IgD-negative memory B cell (primary cell): ENCODE data around the gene STEAP1. TPM values are rescaled to one million over a fixed set of nuclear protein-coding genes. Genes with fewer than 3 reads are reported as not detected.
"Not testable (repeated sequence)": the region's sequence is repeated elsewhere in the genome, so short reads cannot be mapped to it uniquely, and the experiment has no call there.

Source experiments
- H3K27ac Mint-ChIP-seq, 3 donors: one replicate each; pipeline ENCODE4 v1.8.0; 2020 to 2022; ENCODE audit warnings: mild to moderate bottlenecking in 3 of 3, mixed read lengths in 3 of 3, moderate library complexity in 1 of 3
- H3K27me3 Mint-ChIP-seq: one replicate; pipeline ENCODE4 v1.8.0; 2021; ENCODE audit warnings: mixed read lengths
- H3K36me3 Mint-ChIP-seq: one replicate; pipeline ENCODE4 v1.8.0; 2020; ENCODE audit warnings: mild to moderate bottlenecking, mixed read lengths
- H3K4me1 Mint-ChIP-seq, 3 donors: one replicate each; pipeline ENCODE4 v1.8.0; 2020 to 2022; ENCODE audit warnings: mixed read lengths in 3 of 3, mild to moderate bottlenecking in 1 of 3
- H3K4me3 Mint-ChIP-seq, 4 donors: one replicate each; pipeline ENCODE4 v1.8.0; 2020 to 2022; ENCODE audit warnings: mild to moderate bottlenecking in 4 of 4, mixed read lengths in 4 of 4, moderate library complexity in 3 of 4
- H3K9me3 Mint-ChIP-seq, 3 donors: one replicate each; pipeline ENCODE4 v1.8.0; 2020 to 2021; ENCODE audit warnings: mixed read lengths in 3 of 3, mild to moderate bottlenecking in 1 of 3
- polyA plus RNA-seq: library from polyadenylated mRNA; unstranded; fragments of 300-500 nt; fragmentation: Illumina TruSeq; gene quantifications from one replicate; pipeline ENCODE4 v1.2.3, GENCODE V29; 2021

STEAP1 gene
- polyA plus RNA-seq, result not detected

GRCh38 chr7:90153943-90154771 is at the start of gene STEAP1:
Gene STEAP1 (plus strand): TSS chr7:90154469. CDS start chr7:90159789, 5,320 bp downstream.
- H3K27ac Mint-ChIP-seq, result peak within 1 kb of the TSS in 1 of 3 donors; percentile 83
- not testable (repeated sequence) for H3K4me1 Mint-ChIP-seq, H3K36me3 Mint-ChIP-seq, H3K27me3 Mint-ChIP-seq, H3K9me3 Mint-ChIP-seq
- H3K4me3 Mint-ChIP-seq, result peak within 1 kb of the TSS; percentile 38 to 93 (median 69)

- not testable (repeated sequence) for H3K27ac Mint-ChIP-seq, H3K4me1 Mint-ChIP-seq, H3K36me3 Mint-ChIP-seq, H3K9me3 Mint-ChIP-seq, H3K4me3 Mint-ChIP-seq
- peaks cover 18% of the 10 kb centered on the region for H3K27me3 Mint-ChIP-seq
Observed at GRCh38 chr7:90114972-90115371, 39.3 kb upstream of the STEAP1 start.

DNA sequence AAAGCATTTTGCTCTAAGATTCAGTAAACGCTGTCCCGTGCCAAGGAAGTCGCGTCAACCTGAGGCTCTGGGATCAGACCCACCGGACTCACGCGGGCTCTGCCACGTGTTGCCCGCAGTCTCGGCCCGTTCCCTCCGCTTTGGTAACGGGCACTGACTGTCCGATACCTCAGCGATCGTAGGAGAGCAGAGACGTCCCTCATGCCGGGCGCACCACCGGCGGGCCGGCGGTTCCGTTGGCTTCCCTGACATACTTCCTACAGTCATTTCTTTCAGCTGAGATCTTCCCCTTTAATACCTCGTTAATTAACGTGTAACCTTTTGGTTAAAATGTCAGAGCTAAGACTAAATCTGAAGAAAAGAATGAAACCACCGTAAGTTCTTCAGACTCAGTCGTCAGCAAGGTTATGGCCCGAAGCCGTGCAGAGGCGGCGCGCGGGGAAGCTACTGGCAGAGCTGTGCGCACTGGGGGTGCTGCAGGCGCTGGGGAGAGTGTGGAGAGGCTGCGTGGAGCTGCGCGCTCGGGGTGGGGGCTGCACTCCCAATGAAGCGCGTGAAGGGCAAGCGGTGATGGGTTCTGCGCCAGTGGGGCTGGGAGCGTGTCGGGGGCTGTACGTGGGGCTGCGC is 35.6 kb upstream of the STEAP1 start:
- H3K4me1 Mint-ChIP-seq, H3K27ac Mint-ChIP-seq, H3K36me3 Mint-ChIP-seq, H3K9me3 Mint-ChIP-seq: not testable (repeated sequence)
- H3K27me3 Mint-ChIP-seq, result peaks cover 24% of the 10 kb centered on the region
- H3K4me3 Mint-ChIP-seq, result peak overlapping the region in 3 of 4 donors; percentile 26 to 81 (median 51)

DNA sequence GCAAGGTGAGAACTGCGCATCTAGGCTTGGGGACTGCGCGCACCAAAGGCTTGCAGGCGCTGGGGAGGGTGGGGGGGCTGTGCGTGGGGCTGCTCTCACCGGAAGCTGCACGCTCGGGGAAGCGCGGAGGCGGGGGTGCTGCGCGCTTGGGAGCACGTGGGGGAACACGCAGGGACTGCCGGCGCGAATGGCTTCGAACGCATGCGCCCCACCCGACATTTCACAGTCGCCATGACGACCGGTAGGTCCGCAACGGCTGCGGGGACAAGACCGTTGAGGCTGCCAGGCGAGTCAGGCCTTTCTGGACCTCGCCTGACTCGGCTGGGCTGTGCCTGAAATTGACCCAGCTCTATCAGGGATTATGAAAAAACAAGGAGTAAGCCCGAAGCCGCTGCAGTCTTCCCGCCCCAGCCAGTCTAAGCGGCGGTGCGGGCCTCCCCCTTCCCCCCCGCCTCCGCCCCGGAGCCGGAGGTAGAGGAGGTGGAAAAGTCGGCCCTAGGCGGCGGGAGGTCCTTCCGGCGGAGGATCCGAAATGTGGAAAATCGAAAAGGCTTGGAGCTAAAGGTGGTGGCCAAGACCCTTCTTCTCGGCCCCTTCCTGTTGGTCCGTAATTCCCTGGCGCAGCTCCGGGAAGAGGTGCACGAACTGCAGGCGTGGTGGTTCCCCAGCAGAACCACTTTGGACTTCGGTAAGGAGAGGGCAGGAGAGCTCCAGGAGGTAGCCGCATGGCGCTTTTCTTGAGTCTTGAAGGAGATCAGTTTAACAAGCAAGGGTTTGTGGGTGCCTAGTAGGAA is 34.9 kb upstream of the STEAP1 start:
- Mint-ChIP-seq H3K36me3 (no peaks in the 10 kb centered on the region), H3K27ac (no peak overlapping the region), H3K9me3 (no peaks in the 10 kb centered on the region), H3K4me3 (peak overlapping the region in 3 of 4 donors; percentile 38 to 81 (median 54)), H3K27me3 (peaks cover 24% of the 10 kb centered on the region), H3K4me1 (peaks cover 0 to 3% (median 0%) of the 10 kb centered on the region in 3 donors)

- Mint-ChIP-seq H3K4me3 (peak overlapping the region in 2 of 4 donors; percentile 12 to 30), H3K27me3 (peaks cover 24% of the 10 kb centered on the region)
- H3K9me3 Mint-ChIP-seq, H3K4me1 Mint-ChIP-seq, H3K36me3 Mint-ChIP-seq, H3K27ac Mint-ChIP-seq: not testable (repeated sequence)
Observed at GRCh38 chr7:90120205-90120604, 34.1 kb upstream of the STEAP1 start.

DNA sequence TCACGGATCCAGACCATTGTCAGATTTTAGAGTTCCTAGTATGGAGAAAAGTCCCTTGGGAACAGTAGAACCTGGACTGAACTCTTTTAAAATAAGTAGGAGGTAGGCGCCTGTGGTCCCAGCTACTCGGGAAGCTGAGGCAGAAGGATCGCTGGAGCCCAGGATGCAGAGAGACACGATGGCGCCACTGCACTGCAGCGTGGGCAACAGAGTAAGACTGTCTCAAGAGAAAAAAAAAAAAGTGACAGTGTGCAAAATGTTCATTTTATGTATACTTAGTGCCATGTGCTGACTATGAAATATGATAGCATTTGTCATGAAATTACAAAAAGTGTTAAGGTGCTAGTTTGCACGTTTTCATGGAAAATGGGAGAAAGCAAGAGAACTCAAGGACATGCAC is 22.5 kb upstream of the STEAP1 start:
- not testable (repeated sequence) for H3K27me3 Mint-ChIP-seq, H3K4me3 Mint-ChIP-seq, H3K4me1 Mint-ChIP-seq, H3K36me3 Mint-ChIP-seq, H3K27ac Mint-ChIP-seq
- H3K9me3 Mint-ChIP-seq, result peaks cover 2 to 16% (median 3%) of the 10 kb centered on the region in 3 donors

- not testable (repeated sequence) for H3K4me3 Mint-ChIP-seq, H3K27me3 Mint-ChIP-seq, H3K27ac Mint-ChIP-seq, H3K9me3 Mint-ChIP-seq, H3K4me1 Mint-ChIP-seq, H3K36me3 Mint-ChIP-seq
Observed at GRCh38 chr7:90147079-90147960, 6.9 kb upstream of the STEAP1 start.

DNA sequence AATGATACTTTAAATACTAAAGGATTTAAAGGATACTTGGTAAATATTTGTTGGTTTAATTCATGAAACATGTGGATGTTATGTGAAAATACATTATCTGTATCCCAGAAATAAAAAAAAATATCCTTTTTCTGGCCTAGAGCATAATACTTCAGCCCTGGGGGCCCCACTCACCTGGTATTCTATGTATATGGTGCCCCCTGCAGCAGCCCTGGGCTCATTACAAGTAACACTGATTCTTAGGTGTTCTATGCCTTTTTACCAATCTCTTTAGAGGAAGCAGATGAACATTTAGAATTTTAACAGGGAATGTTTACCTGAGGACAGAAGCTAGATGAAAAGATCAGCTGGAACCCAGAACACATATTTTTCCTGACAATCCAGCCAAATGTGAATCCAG is 4.8 kb upstream of the STEAP1 start:
- not testable (repeated sequence) for H3K27me3 Mint-ChIP-seq, H3K4me3 Mint-ChIP-seq

GRCh38 chr7:90151884-90152283 is 2.4 kb upstream of the STEAP1 start:
- H3K36me3 Mint-ChIP-seq, H3K9me3 Mint-ChIP-seq, H3K27me3 Mint-ChIP-seq, H3K4me1 Mint-ChIP-seq, H3K4me3 Mint-ChIP-seq, H3K27ac Mint-ChIP-seq: not testable (repeated sequence)

More for the DNA sequence above, 4.8 kb upstream of the STEAP1 start:
- not testable (repeated sequence) for H3K9me3 Mint-ChIP-seq, H3K36me3 Mint-ChIP-seq, H3K27ac Mint-ChIP-seq, H3K4me1 Mint-ChIP-seq

- H3K4me1 Mint-ChIP-seq, H3K9me3 Mint-ChIP-seq, H3K36me3 Mint-ChIP-seq, H3K27me3 Mint-ChIP-seq: not testable (repeated sequence)
- peak overlapping the region in 2 of 3 donors; percentile 43 to 53 for H3K27ac Mint-ChIP-seq
- H3K4me3 Mint-ChIP-seq, result peak overlapping the region in 1 of 4 donors; percentile 72
Observed at GRCh38 chr7:90152642-90153253, 1.5 kb upstream of the STEAP1 start.

GRCh38 chr7:90155206-90155605 is 937 bp downstream of the STEAP1 start:
- peaks cover 3 to 6% (median 4%) of the 10 kb centered on the region in 3 donors for H3K4me1 Mint-ChIP-seq
- peak overlapping the region in 1 of 4 donors; percentile 38 for H3K4me3 Mint-ChIP-seq
- no peaks in the 10 kb centered on the region for H3K9me3 Mint-ChIP-seq
- H3K27ac Mint-ChIP-seq, result no peak overlapping the region
- no peaks in the 10 kb centered on the region for H3K36me3 Mint-ChIP-seq
- peaks cover 6% of the 10 kb centered on the region for H3K27me3 Mint-ChIP-seq

GRCh38 chr7:90157331-90157730 is 3.1 kb downstream of the STEAP1 start:
- H3K27ac Mint-ChIP-seq, H3K9me3 Mint-ChIP-seq, H3K4me3 Mint-ChIP-seq, H3K27me3 Mint-ChIP-seq, H3K36me3 Mint-ChIP-seq, H3K4me1 Mint-ChIP-seq: not testable (repeated sequence)

DNA sequence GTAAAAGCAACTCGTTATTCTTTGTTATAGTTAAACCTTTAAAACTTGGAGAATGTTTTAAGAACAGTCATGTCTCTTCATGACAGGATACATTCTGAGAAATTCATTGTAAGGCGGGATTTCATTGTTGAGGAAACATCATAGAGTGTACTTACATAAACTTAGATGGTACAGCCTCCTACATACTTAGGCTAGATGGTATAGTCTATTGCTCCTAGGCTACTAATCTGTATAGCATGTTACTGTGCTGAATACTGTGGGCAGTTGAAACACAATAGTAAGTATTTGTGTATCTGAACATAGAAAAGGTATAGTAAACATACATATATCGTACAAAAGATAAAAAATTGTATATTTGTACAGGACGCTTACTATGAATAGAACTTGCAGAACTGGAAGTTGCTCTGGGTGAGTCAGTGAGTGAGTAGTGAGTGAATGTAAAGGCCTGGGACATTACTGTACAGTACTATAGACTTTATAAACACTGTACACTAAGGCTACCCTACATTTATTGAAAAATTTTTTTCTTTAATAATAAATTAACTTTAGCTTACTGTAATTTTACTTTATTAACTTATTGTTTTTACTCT is 3.6 kb downstream of the STEAP1 start:
- H3K4me1 Mint-ChIP-seq, H3K9me3 Mint-ChIP-seq, H3K4me3 Mint-ChIP-seq, H3K36me3 Mint-ChIP-seq, H3K27ac Mint-ChIP-seq, H3K27me3 Mint-ChIP-seq: not testable (repeated sequence)

DNA sequence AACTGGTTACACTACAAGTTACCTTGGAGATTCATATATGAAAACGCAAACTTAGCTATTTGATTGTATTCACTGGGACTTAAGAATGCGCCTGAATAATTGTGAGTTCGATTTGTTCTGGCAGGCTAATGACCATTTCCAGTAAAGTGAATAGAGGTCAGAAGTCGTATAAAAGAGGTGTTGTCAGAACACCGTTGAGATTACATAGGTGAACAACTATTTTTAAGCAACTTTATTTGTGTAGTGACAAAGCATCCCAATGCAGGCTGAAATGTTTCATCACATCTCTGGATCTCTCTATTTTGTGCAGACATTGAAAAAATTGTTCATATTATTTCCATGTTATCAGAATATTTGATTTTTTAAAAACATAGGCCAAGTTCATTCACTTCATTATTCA is 9.3 kb downstream of the STEAP1 start:
- Mint-ChIP-seq H3K36me3 (no peaks in the 10 kb centered on the region), H3K4me3 (no peak overlapping the region), H3K4me1 (no peaks in the 10 kb centered on the region), H3K27ac (no peak overlapping the region), H3K9me3 (no peaks in the 10 kb centered on the region), H3K27me3 (peaks cover 12% of the 10 kb centered on the region)
